SU-DHL-6 (cell line): ENCODE measurements around the gene TTC23.

ENCODE experiments used
- H2AFZ ChIP-seq: fragments of 200-600 bp; sonication (generic); 2 replicates; pipeline ENCODE4 v1.6.1; 2014; ENCODE audit warnings: low read depth, mild to moderate bottlenecking, moderate library complexity, mixed read lengths, antibody characterized with exemption, low read length; ENCODE audit not compliant: severe bottlenecking
- H3F3A ChIP-seq: fragments of 200-600 bp; shearing (Covaris generic); 2 replicates; pipeline ENCODE4 v1.6.0; 2016; ENCODE audit warnings: antibody characterized with exemption, mild to moderate bottlenecking; ENCODE audit not compliant: insufficient read depth
- H3K27ac ChIP-seq: fragments of 200-600 bp; sonication (generic); 2 replicates; pipeline ENCODE4 v1.5.1; 2016; ENCODE audit warnings: low read depth, mild to moderate bottlenecking, low read length, moderate library complexity, mixed read lengths
- H3K27me3 ChIP-seq: fragments of 200-600 bp; sonication (generic), shearing (Covaris generic); 2 replicates; pipeline ENCODE4 v1.6.0; 2014; ENCODE audit warnings: mild to moderate bottlenecking, low read length
- H3K36me3 ChIP-seq: fragments of 200-600 bp; sonication (generic); 2 replicates; pipeline ENCODE4 v1.6.1; 2014; ENCODE audit warnings: mild to moderate bottlenecking, low read length, mixed read lengths
- H3K4me2 ChIP-seq: fragments of 300-600, 200-600 bp; shearing (Covaris generic), sonication (generic); 2 replicates; pipeline ENCODE4 v1.6.0; 2014; ENCODE audit warnings: low read length, low read depth, mild to moderate bottlenecking; ENCODE audit not compliant: poor library complexity, severe bottlenecking
- H3K4me3 ChIP-seq: fragments of 200-600 bp; sonication (generic); 2 replicates; pipeline ENCODE4 v1.5.1; 2014; ENCODE audit warnings: antibody characterized with exemption, low read length, mild to moderate bottlenecking, mixed read lengths; ENCODE audit not compliant: insufficient read depth, poor library complexity, severe bottlenecking
- H3K79me2 ChIP-seq: fragments of 200-600 bp; sonication (generic); 2 replicates; pipeline ENCODE4 v1.6.1; 2014; ENCODE audit warnings: mild to moderate bottlenecking, low read length, moderate library complexity; ENCODE audit not compliant: insufficient read depth
- H3K9ac ChIP-seq: fragments of 200-600 bp; sonication (generic); 2 replicates; pipeline ENCODE4 v1.7.0; 2014; ENCODE audit warnings: mild to moderate bottlenecking, low read length
- H3K9me2 ChIP-seq: fragments of 200-600 bp; sonication (generic); replicated peaks from 2 replicates; pipeline ENCODE4 v1.6.1; 2014; ENCODE audit warnings: low read length; ENCODE audit not compliant: insufficient read depth
- H3K9me3 ChIP-seq: fragments of 200-600 bp; sonication (generic); 2 replicates; pipeline ENCODE4 v1.6.1; 2014; ENCODE audit warnings: low read length, mixed read lengths; ENCODE audit not compliant: insufficient read depth
- H4K20me1 ChIP-seq: fragments of 200-600 bp; sonication (generic); 2 replicates; pipeline ENCODE4 v1.6.1; 2014; ENCODE audit warnings: low read depth, mild to moderate bottlenecking, antibody characterized with exemption, low read length, moderate library complexity, mixed read lengths
- CTCF ChIP-seq: fragments of 200-600 bp; sonication (generic); IDR thresholded peaks from one replicate; pipeline ENCODE4 v1.5.1; 2017; ENCODE audit warnings: antibody characterized with exemption, mild to moderate bottlenecking, low read length, moderate library complexity; ENCODE audit not compliant: insufficient read depth, poor library complexity, severe bottlenecking
- EZH2phosphoT487 ChIP-seq: fragments of 200-600 bp; sonication (generic), shearing (Covaris generic); conservative IDR thresholded peaks from 2 replicates; pipeline ENCODE4 v1.6.1; 2018; ENCODE audit warnings: mild to moderate bottlenecking, antibody characterized with exemption, low read length, moderate library complexity, mixed read lengths

TTC23 gene

GRCh38 chr15:99096894-99097426 lies 152.4 kb downstream of the TTC23 start:
- Histone ChIP-seq H3K79me2 (no peaks in the 10 kb centered on the region), H3K36me3 (no peaks in the 10 kb centered on the region), H3K9me2 (no peaks in the 10 kb centered on the region), H3K9ac (no peak overlapping the region), H3K9me3 (no peaks in the 10 kb centered on the region), H3K27me3 (no peaks in the 10 kb centered on the region), H3K4me3 (no peak overlapping the region), H3K27ac (no peak overlapping the region), H4K20me1 (no peaks in the 10 kb centered on the region), H3K4me2 (no peak overlapping the region), H2AFZ (no peak overlapping the region), H3F3A (no peaks in the 10 kb centered on the region)
- TF ChIP-seq EZH2phosphoT487 (no peak), CTCF (no peak)

- H3K4me2 ChIP-seq: no peak overlapping the region
- H3K79me2 ChIP-seq: no peaks in the 10 kb centered on the region
- H3K9ac ChIP-seq: no peak overlapping the region
- no peak overlapping the region for H2AFZ ChIP-seq
- no peaks in the 10 kb centered on the region for H3K9me2 ChIP-seq
- TF ChIP-seq EZH2phosphoT487 (no peak), CTCF (no peak)
- H3K36me3 ChIP-seq: no peaks in the 10 kb centered on the region
- H3K9me3 ChIP-seq: no peaks in the 10 kb centered on the region
- H3K27me3 ChIP-seq: no peaks in the 10 kb centered on the region
- no peak overlapping the region for H3K4me3 ChIP-seq
- H4K20me1 ChIP-seq: no peaks in the 10 kb centered on the region
- no peak overlapping the region for H3K27ac ChIP-seq
- H3F3A ChIP-seq: no peaks in the 10 kb centered on the region
Observed at GRCh38 chr15:99096173-99096893, 153.0 kb downstream of the TTC23 start.

- Histone ChIP-seq H3F3A (no peaks in the 10 kb centered on the region), H3K27me3 (no peaks in the 10 kb centered on the region), H3K79me2 (no peaks in the 10 kb centered on the region), H3K9ac (no peak overlapping the region), H3K27ac (no peak overlapping the region), H3K9me2 (no peaks in the 10 kb centered on the region), H3K4me2 (no peak overlapping the region), H4K20me1 (no peaks in the 10 kb centered on the region), H3K36me3 (no peaks in the 10 kb centered on the region), H3K4me3 (no peak overlapping the region), H2AFZ (no peak overlapping the region), H3K9me3 (no peaks in the 10 kb centered on the region)
- TF ChIP-seq CTCF: no peak
- no peak for TF ChIP-seq EZH2phosphoT487
Observed at GRCh38 chr15:99095626-99096025, 153.8 kb downstream of the TTC23 start.
